ENCODE measurements around the gene SEMA5A. TPM values are rescaled to one million over a fixed set of nuclear protein-coding genes. Genes with fewer than 3 reads are reported as not detected.

The SEMA5A gene
- total and polyA plus RNA-seq, 2 of the 13 experiments (the other 11 are each of a cell fraction or from before 2014, with no cell fraction given) = 0.01 TPM; not detected in 1

DNA sequence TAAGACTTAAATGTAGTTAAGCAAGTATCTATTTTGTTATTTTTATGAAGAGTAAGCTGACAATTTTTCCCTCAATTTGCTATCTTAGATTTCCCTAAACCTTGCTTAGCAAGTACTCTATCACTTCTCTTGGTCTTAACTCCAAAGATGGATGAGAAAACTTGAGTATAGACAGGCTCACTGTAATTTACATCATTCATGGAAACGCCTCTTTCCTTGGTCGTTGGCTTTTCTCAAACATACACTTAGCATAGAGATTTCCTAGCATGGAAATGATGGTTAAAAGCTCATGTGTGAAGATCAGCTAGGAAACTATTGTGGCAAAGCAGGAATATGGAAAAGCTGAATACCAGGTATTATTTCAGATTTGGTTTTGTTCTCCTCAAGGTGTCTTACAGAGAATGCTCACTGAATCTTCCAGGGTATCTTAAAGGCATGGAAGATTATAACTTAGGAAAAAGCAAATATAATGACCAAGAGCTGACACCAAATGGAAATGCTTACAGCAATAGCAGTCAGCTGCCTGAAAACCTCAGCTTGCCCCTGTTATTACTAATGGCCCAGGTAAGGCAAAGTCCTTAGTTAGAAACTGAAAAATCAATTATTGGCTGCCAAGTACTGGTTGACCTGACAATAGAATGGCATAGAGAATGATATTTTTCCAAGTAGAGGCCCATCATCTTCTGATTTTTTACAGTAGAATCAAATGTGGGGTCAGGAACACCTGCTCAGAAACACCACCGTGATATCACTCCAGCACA, 84.8 kb downstream of the SEMA5A start:
- ChIA-PET POLR2A (no interaction called here), CTCF (ENCODE audit: low intra/inter-chr PET ratio, low total read pairs) (no interaction called here)
- Histone ChIP-seq H3K79me2 (ENCODE audit: insufficient read depth, low read length) (no peaks in the 10 kb centered on the region), H3K4me2 (ENCODE audit: low read depth, low read length) (no peak overlapping the region), H3K9me3 (ENCODE audit: low read length) (peaks cover 11% of the 10 kb centered on the region; the same call in 1 of the 2 replicates), H3K27me3 (ENCODE audit: control insufficient read depth in 1 of 2, insufficient read depth in 2 of 2, low read length in 2 of 2) (no peaks in the 10 kb centered on the region), H3K4me3 (replicated peaks in 1 of 3; ENCODE audit: insufficient read depth in 1 of 3, low read depth in 2 of 3, low read length in 3 of 3) (no peak overlapping the region), H3K9ac (ENCODE audit: insufficient read depth, low read depth, low read length) (no peak overlapping the region), H2AFZ (ENCODE audit: low read length) (no peak overlapping the region), H3K36me3 (replicated peaks in 1 of 2; ENCODE audit: control insufficient read depth in 1 of 2, insufficient read depth in 2 of 2, low read length in 2 of 2) (no peaks in the 10 kb centered on the region), H4K20me1 (ENCODE audit: insufficient read depth, low read length) (no peaks in the 10 kb centered on the region), H3K4me1 (ENCODE audit: insufficient read depth, low read length) (no peaks in the 10 kb centered on the region), H3K27ac (ENCODE audit: extremely low read length, insufficient read depth, low read length) (no peak overlapping the region)
- WGBS (ENCODE audit: low lambda C conversion rate) = 0% methylated on average over 3 of the region's 3 CpGs
- no peak for DNase-seq (ENCODE audit: low spot score)
- FAIRE-seq = no peak
- no TSS peak for BruUV-seq (replicated peaks)
- no peak for ATAC-seq
- intact Hi-C loops (cut with micrococcal nuclease; ENCODE audit: unreplicated experiment) = no loop called here
- in situ Hi-C loops (cut with HindIII; ENCODE audit: extremely low pct_ligation_motif_present, low pct_unique_long_range_greater_than_20kb) = no loop called here
- TF ChIP-seq HNF4A (CRISPR knock-in tag; IDR thresholded peaks at IDR 0.05) = no peak
- no peak for TF ChIP-seq REPIN1 (CRISPR knock-in tag; IDR thresholded peaks at IDR 0.05; ENCODE audit: borderline replicate concordance, low read depth)
- no peak for TF ChIP-seq ZNF713 (CRISPR knock-in tag; IDR thresholded peaks at IDR 0.05)
- no peak for TF ChIP-seq JUN (CRISPR knock-in tag; IDR thresholded peaks at IDR 0.05)
- no peak for TF ChIP-seq RARA (CRISPR knock-in tag; IDR thresholded peaks at IDR 0.05)
- no peak for TF ChIP-seq ZNF136 (CRISPR knock-in tag; IDR thresholded peaks at IDR 0.05; ENCODE audit: low read depth)
- TF ChIP-seq YY1 (IDR thresholded peaks at IDR 0.05; ENCODE audit: insufficient read depth, insufficient replicate concordance, low read depth, low read length) = no peak
- TF ChIP-seq JUNB (CRISPR knock-in tag; IDR thresholded peaks at IDR 0.05; ENCODE audit: borderline replicate concordance) = no peak
- TF ChIP-seq RFXANK (CRISPR knock-in tag; IDR thresholded peaks at IDR 0.05) = no peak
- TF ChIP-seq, protein P1, sequence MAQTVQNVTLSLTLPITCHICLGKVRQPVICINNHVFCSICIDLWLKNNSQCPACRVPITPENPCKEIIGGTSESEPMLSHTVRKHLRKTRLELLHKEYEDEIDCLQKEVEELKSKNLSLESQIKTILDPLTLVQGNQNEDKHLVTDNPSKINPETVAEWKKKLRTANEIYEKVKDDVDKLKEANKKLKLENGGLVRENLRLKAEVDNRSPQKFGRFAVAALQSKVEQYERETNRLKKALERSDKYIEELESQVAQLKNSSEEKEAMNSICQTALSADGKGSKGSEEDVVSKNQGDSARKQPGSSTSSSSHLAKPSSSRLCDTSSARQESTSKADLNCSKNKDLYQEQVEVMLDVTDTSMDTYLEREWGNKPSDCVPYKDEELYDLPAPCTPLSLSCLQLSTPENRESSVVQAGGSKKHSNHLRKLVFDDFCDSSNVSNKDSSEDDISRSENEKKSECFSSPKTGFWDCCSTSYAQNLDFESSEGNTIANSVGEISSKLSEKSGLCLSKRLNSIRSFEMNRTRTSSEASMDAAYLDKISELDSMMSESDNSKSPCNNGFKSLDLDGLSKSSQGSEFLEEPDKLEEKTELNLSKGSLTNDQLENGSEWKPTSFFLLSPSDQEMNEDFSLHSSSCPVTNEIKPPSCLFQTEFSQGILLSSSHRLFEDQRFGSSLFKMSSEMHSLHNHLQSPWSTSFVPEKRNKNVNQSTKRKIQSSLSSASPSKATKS (CRISPR knock-in tag; IDR thresholded peaks at IDR 0.05) = no peak
- TF ChIP-seq, protein P2, sequence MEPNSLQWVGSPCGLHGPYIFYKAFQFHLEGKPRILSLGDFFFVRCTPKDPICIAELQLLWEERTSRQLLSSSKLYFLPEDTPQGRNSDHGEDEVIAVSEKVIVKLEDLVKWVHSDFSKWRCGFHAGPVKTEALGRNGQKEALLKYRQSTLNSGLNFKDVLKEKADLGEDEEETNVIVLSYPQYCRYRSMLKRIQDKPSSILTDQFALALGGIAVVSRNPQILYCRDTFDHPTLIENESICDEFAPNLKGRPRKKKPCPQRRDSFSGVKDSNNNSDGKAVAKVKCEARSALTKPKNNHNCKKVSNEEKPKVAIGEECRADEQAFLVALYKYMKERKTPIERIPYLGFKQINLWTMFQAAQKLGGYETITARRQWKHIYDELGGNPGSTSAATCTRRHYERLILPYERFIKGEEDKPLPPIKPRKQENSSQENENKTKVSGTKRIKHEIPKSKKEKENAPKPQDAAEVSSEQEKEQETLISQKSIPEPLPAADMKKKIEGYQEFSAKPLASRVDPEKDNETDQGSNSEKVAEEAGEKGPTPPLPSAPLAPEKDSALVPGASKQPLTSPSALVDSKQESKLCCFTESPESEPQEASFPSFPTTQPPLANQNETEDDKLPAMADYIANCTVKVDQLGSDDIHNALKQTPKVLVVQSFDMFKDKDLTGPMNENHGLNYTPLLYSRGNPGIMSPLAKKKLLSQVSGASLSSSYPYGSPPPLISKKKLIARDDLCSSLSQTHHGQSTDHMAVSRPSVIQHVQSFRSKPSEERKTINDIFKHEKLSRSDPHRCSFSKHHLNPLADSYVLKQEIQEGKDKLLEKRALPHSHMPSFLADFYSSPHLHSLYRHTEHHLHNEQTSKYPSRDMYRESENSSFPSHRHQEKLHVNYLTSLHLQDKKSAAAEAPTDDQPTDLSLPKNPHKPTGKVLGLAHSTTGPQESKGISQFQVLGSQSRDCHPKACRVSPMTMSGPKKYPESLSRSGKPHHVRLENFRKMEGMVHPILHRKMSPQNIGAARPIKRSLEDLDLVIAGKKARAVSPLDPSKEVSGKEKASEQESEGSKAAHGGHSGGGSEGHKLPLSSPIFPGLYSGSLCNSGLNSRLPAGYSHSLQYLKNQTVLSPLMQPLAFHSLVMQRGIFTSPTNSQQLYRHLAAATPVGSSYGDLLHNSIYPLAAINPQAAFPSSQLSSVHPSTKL (CRISPR knock-in tag; IDR thresholded peaks at IDR 0.05) = no peak
- TF ChIP-seq HDAC2 (CRISPR knock-in tag; IDR thresholded peaks at IDR 0.05) = no peak
- no peak for TF ChIP-seq ZNF792 (CRISPR knock-in tag; IDR thresholded peaks at IDR 0.05)
- TF ChIP-seq, protein P3, sequence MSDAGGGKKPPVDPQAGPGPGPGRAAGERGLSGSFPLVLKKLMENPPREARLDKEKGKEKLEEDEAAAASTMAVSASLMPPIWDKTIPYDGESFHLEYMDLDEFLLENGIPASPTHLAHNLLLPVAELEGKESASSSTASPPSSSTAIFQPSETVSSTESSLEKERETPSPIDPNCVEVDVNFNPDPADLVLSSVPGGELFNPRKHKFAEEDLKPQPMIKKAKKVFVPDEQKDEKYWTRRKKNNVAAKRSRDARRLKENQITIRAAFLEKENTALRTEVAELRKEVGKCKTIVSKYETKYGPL (CRISPR knock-in tag; IDR thresholded peaks at IDR 0.05) = no peak
- no peak for TF ChIP-seq MEF2D (CRISPR knock-in tag; IDR thresholded peaks at IDR 0.05)
- TF ChIP-seq KAT7 (CRISPR knock-in tag; IDR thresholded peaks at IDR 0.05; ENCODE audit: borderline replicate concordance) = no peak
- TF ChIP-seq, protein P4, sequence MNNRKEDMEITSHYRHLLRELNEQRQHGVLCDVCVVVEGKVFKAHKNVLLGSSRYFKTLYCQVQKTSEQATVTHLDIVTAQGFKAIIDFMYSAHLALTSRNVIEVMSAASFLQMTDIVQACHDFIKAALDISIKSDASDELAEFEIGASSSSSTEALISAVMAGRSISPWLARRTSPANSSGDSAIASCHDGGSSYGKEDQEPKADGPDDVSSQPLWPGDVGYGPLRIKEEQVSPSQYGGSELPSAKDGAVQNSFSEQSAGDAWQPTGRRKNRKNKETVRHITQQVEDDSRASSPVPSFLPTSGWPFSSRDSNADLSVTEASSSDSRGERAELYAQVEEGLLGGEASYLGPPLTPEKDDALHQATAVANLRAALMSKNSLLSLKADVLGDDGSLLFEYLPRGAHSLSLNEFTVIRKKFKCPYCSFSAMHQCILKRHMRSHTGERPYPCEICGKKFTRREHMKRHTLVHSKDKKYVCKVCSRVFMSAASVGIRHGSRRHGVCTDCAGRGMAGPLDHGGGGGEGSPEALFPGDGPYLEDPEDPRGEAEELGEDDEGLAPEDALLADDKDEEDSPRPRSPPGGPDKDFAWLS (CRISPR knock-in tag; IDR thresholded peaks at IDR 0.05; ENCODE audit: borderline replicate concordance) = no peak
